ENCODE measurements around the gene CNTROB.

- no peak for TF ChIP-seq PRDM4 (tag by site-specific recombination; IDR thresholded peaks at IDR 0.05)
- TF ChIP-seq CTCF (tag by site-specific recombination; IDR thresholded peaks at IDR 0.05): no peak
- TF ChIP-seq ZNF266 (tag by site-specific recombination; IDR thresholded peaks at IDR 0.05; ENCODE audit: low read depth): no peak
- TF ChIP-seq ZNF202 (tag by site-specific recombination; IDR thresholded peaks at IDR 0.05; ENCODE audit: borderline replicate concordance): no peak
- TF ChIP-seq ZNF639 (tag by site-specific recombination; IDR thresholded peaks at IDR 0.05): no peak
- TF ChIP-seq HOXA7 (CRISPR knock-in tag; IDR thresholded peaks at IDR 0.05; ENCODE audit: borderline replicate concordance): no peak
Observed at GRCh38 chr17:7995724-7996123, 63.7 kb downstream of the CNTROB start.

All from HEK293 (cell line).